GM23248 (cell line): Measurements from ENCODE around the gene OR2AJ1.

Experiments
- EZH2 ChIP-seq: fragments of 200-600 bp; sonication (generic); IDR thresholded peaks from 2 replicates; pipeline ENCODE4 v1.6.1; 2018; ENCODE audit warnings: antibody characterized with exemption, mild to moderate bottlenecking; ENCODE audit not compliant: insufficient read depth, poor library complexity, severe bottlenecking
- EZH2phosphoT487 ChIP-seq: fragments of 200-600 bp; sonication (generic); IDR thresholded peaks from 2 replicates; pipeline ENCODE4 v1.6.1; 2018; ENCODE audit warnings: antibody characterized with exemption, moderate library complexity, mild to moderate bottlenecking, low read depth; ENCODE audit not compliant: insufficient read depth

GRCh38 chr1:247964933-247965332 lies 40.2 kb downstream of the OR2AJ1 start, which contains the start of gene OR2AK2:
- TF ChIP-seq EZH2 (no peak), EZH2phosphoT487 (no peak)
